GM23338 (cell line): Measurements from ENCODE around the gene CUTC. TPM values are rescaled to one million over a fixed set of nuclear protein-coding genes. Genes with fewer than 3 reads are reported as not detected.

Experiments used
- CREB1 ChIP-seq: fragments of 250-450 bp; sonication (Bioruptor Pico); IDR thresholded peaks from 2 replicates; pipeline ENCODE4 v1.5.0; 2020; ENCODE audit warnings: low read depth, mild to moderate bottlenecking, moderate library complexity
- CTCF ChIP-seq, 2 experiments: fragments of 200-600 bp in 1 of 2; sonication (generic) in 1 of 2; conservative IDR thresholded peaks; 2 replicates each; pipeline versions ENCODE4 v1.5.1 to v1.6.1; 2016 to 2017; ENCODE audit warnings: antibody characterized with exemption in 2 of 2, low read depth in 2 of 2, mild to moderate bottlenecking in 2 of 2, moderate library complexity in 1 of 2
- ETS1 ChIP-seq: IDR thresholded peaks from 2 replicates; pipeline ENCODE4 v1.6.1; 2016; ENCODE audit warnings: antibody characterized with exemption
- EZH2 ChIP-seq: fragments of 200-600 bp; sonication (generic); IDR thresholded peaks from one replicate; pipeline ENCODE4 v1.8.0; 2017; ENCODE audit warnings: antibody characterized with exemption, mild to moderate bottlenecking, low read depth; ENCODE audit not compliant: unreplicated experiment
- JUNB ChIP-seq: IDR thresholded peaks from one replicate; pipeline ENCODE4 v1.6.1; 2016; ENCODE audit warnings: antibody characterized with exemption; ENCODE audit not compliant: unreplicated experiment
- NANOG ChIP-seq: IDR thresholded peaks from 2 replicates; pipeline ENCODE4 v1.6.1; 2016; ENCODE audit warnings: antibody characterized with exemption, borderline replicate concordance
- POLR2AphosphoS5 ChIP-seq: IDR thresholded peaks from 2 replicates; pipeline ENCODE4 v1.6.1; 2016; ENCODE audit warnings: antibody characterized with exemption, low read depth
- REST ChIP-seq: IDR thresholded peaks from one replicate; pipeline ENCODE4 v1.6.1; 2018; ENCODE audit warnings: antibody characterized with exemption; ENCODE audit not compliant: unreplicated experiment
- STAT1 ChIP-seq: IDR thresholded peaks from one replicate; pipeline ENCODE4 v1.6.1; 2016; ENCODE audit warnings: antibody characterized with exemption; ENCODE audit not compliant: unreplicated experiment
- ZNF114 ChIP-seq: fragments of 250-450 bp; sonication (Bioruptor Pico); IDR thresholded peaks from 2 replicates; pipeline ENCODE4 v1.5.0; 2020; ENCODE audit warnings: mild to moderate bottlenecking, moderate library complexity
- ZNF462 ChIP-seq: fragments of 250-450 bp; sonication (Bioruptor Pico); IDR thresholded peaks from 2 replicates; pipeline ENCODE4 v1.5.0; 2020; ENCODE audit warnings: mild to moderate bottlenecking, moderate library complexity
- polyA plus RNA-seq: library from polyadenylated mRNA; unstranded; fragments of >200 nt; fragmentation: Nextera tagmentation; extraction: Ambion mirVana; gene quantifications from 2 replicates; pipeline ENCODE4 v1.2.1, GENCODE V29; 2016
- total RNA-seq: library from RNA; depleted of rRNA; stranded (reverse); fragments of >200 nt; shearing (Covaris generic); gene quantifications from 2 replicates; pipeline ENCODE4 v1.2.3, GENCODE V29; 2014

Gene CUTC
- total and polyA plus RNA-seq, 2 experiments from 2014 or later = 20.2 to 30.4 TPM

- TF ChIP-seq ZNF462 (CRISPR knock-in tag) (no peak), CTCF (conservative IDR thresholded peaks at IDR 0.05; ENCODE audit: low read depth in 2 of 2) (no peak), NANOG (no peak), POLR2AphosphoS5 (no peak), EZH2 (no peak), CREB1 (no peak), ETS1 (no peak), REST (no peak), JUNB (no peak), STAT1 (no peak), ZNF114 (CRISPR knock-in tag) (no peak)
Observed at GRCh38 chr10:99689461-99689860, 42.6 kb upstream of the CUTC start (continued).
